Pancreas (tissue), 10 donors: ENCODE data around the gene RINT1. TPM values are rescaled to one million over a fixed set of nuclear protein-coding genes. Genes with fewer than 3 reads are reported as not detected.
"Not testable (repeated sequence)": the region's sequence is repeated elsewhere in the genome, so short reads cannot be mapped to it uniquely, and the experiment has no call there.

Experiments used
- ATAC-seq, 4 donors: fragments of 200-7000 bp; cut with Tn5 transposase; one replicate each; pipeline versions ENCODE4 v1.8.0 to v1.9.1; 2020; ENCODE audit warnings: mild to moderate bottlenecking in 4 of 4, moderate library complexity in 4 of 4
- DNase-seq, 6 donors: peaks; one replicate each; pipeline ENCODE4 v3.0.0-alpha.2; 2020
- FAIRE-seq: peaks from 2 replicates; lab custom pipeline; 2012; peaks lifted over from hg19 to GRCh38; lab: Jason Lieb, UNC
- H3K27ac ChIP-seq, 4 donors: fragments of 200-600 bp; sonication (generic); 1 replicate in 3 of 4; 2 replicates in 1 of 4; pipeline versions ENCODE4 v1.5.0 to v1.8.0; 2020
- H3K27me3 ChIP-seq, 4 donors: fragments of 200-600 bp; one replicate each; pipeline ENCODE4 v1.8.0; 2021
- H3K36me3 ChIP-seq, 3 donors: fragments of 200-600 bp; sonication (generic) in 1 of 3; one replicate each; pipeline versions ENCODE4 v1.5.0 to v1.8.0; 2020 to 2021
- H3K4me1 ChIP-seq, 3 donors: fragments of 200-600 bp; one replicate each; pipeline ENCODE4 v1.8.0; 2021
- H3K4me3 ChIP-seq, 4 donors: fragments of 200-600 bp; sonication (generic) in 2 of 4; one replicate each; pipeline versions ENCODE4 v1.5.0 to v1.8.0; 2020 to 2021
- H3K9me3 ChIP-seq, 4 donors: fragments of 200-600 bp; one replicate each; pipeline ENCODE4 v1.8.0; 2021
- WGBS, 2 donors: extraction: QIAGEN DNeasy Blood & Tissue Kit; methylation state at CpG; one replicate each; pipeline ENCODE4 v1.1.7; 2013; 5-methylcytosine and 5-hydroxymethylcytosine counted together
- intact Hi-C, 3 donors: fragments of 100-400 bp; cut with DNase I; formaldehyde crosslinking; loops; one replicate each; pipeline versions ENCODE4 v1.11.1 to v1.14.2; 2022
- polyA plus RNA-seq, 2 donors: library from polyadenylated mRNA; stranded (reverse); fragments of 200-250 nt; gene quantifications; one replicate each; pipeline ENCODE4 v1.2.3, GENCODE V29; 2013
- total RNA-seq, 6 donors: library from RNA; stranded (reverse); fragmentation: NEBNext Ultra II Directional in 4 of 6; extraction: Animal tissue kit (Norgen Biotek cat#: 25700) in 4 of 6; gene quantifications; one replicate each; pipeline versions ENCODE4 v1.2.1 to v1.2.4, GENCODE V29; 2021 to 2023
- TF ChIP-seq, protein P1 (sequence below), 4 donors: fragments of 200-600 bp; sonication (generic) in 3 of 4; IDR thresholded peaks; one replicate each; pipeline versions ENCODE4 v1.5.0 to v1.8.0; 2021; ENCODE audit warnings: antibody characterized with exemption in 4 of 4
- donor health status: healthy with polysubstance abuse.
- donor health status: DM: no; HTN: no; CAD: no; lungs with moderate emphysema.
- donor health status: DM: no; HTN: no; CAD: no.
- donor health status: control.
- donor health status: control.
- donor health status: Bipolar disorder and iron deficiency.
- donor health status: DM: yes; HTN: yes; CAD: no.
- donor health status: DM: no; HTN: no; CAD: no.
- donor health status: DM: no; HTN: no; CAD: no.
- donor health status: DM: yes; HTN: yes; CAD: no.

The RINT1 gene
- total and polyA plus RNA-seq, 8 donors, result 9.1 to 15.4 (median 13.0) TPM

DNA sequence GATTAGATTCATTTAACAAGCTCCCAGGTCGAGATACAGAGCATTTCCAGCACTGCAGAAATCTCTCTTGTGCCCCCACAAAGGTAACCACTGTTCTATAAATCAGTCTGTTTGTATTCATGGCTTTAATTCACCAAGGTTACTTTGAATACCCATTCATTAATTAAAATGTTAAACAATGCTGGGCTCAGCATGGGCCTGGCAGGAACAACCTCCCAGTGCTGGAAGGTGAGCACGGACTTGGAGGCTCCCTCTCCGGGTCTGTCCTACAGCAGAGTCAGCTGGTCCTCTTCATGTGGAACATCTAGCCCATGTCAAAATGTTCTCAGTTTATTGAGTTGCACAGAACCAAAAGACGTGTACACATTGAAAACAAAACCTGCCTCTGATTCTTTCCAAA is 64.9 kb downstream of the RINT1 start:
- no peaks in the 10 kb centered on the region for H3K27me3 ChIP-seq
- H3K27ac ChIP-seq, result no peak overlapping the region
- no peak overlapping the region for H3K4me3 ChIP-seq
- intact Hi-C loops, result no loop called here
- H3K4me1 ChIP-seq, result no peaks in the 10 kb centered on the region
- DNase-seq (no peak), FAIRE-seq (no peak), ATAC-seq (no peak)
- 54 to 64% methylated on average over 4 of the region's 4 CpGs for WGBS, 2 donors
- TF ChIP-seq, protein P1, sequence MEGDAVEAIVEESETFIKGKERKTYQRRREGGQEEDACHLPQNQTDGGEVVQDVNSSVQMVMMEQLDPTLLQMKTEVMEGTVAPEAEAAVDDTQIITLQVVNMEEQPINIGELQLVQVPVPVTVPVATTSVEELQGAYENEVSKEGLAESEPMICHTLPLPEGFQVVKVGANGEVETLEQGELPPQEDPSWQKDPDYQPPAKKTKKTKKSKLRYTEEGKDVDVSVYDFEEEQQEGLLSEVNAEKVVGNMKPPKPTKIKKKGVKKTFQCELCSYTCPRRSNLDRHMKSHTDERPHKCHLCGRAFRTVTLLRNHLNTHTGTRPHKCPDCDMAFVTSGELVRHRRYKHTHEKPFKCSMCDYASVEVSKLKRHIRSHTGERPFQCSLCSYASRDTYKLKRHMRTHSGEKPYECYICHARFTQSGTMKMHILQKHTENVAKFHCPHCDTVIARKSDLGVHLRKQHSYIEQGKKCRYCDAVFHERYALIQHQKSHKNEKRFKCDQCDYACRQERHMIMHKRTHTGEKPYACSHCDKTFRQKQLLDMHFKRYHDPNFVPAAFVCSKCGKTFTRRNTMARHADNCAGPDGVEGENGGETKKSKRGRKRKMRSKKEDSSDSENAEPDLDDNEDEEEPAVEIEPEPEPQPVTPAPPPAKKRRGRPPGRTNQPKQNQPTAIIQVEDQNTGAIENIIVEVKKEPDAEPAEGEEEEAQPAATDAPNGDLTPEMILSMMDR (IDR thresholded peaks at IDR 0.05), result no peak
- H3K36me3 ChIP-seq, result no peaks in the 10 kb centered on the region
- H3K9me3 ChIP-seq, result no peaks in the 10 kb centered on the region

DNA sequence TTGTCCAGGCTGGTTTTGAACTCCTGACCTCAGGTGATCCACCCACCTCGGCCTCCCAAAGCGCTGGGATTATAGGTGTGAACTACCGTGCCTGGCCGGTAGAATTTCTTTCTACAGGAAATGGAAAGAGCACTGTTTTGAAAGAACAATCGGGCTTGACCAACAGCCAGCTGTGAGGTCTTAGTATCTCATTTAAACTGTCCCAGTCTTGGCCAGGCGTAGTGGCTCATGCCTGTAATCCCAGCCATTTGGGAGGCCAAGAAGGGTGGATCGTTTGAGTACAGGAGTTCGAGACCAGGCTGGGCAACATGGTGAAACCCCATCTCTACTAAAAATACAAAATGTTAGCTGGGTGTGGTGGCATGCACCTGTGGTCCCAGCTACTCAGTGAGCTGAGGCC is 67.1 kb downstream of the RINT1 start:
- H3K4me1 ChIP-seq, H3K36me3 ChIP-seq: not testable (repeated sequence)
- 77% methylated on average over 8 of the region's 8 CpGs for WGBS, 2 donors

DNA sequence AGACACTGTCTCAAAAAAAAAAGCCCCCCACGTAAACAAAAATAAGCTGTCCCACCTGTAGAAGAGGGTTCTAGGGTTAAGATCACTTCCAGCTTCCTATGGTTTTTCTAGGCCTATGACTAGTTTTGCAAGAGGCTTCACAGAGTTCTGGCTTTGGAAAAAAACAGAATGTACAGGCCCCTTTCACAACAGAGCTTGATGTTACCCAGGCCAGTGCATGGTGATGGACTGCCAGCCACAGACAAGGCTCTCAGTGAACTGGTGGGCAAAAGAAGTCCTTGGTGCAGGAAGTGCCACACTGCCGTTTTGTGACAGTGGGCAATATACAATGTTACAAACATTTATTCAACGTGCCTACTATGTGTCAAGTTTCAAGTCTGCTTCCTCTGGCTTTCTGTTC is 67.5 kb downstream of the RINT1 start:
- no peaks in the 10 kb centered on the region for H3K9me3 ChIP-seq
- TF ChIP-seq, protein P1 (IDR thresholded peaks at IDR 0.05), result no peak
- H3K4me1 ChIP-seq, result no peaks in the 10 kb centered on the region
- WGBS, 2 donors, result 53 to 57% methylated on average over 3 of the region's 3 CpGs
- H3K27ac ChIP-seq, result no peak overlapping the region
- H3K4me3 ChIP-seq, result no peak overlapping the region
- intact Hi-C loops, result no loop called here
- ATAC-seq (no peak), FAIRE-seq (no peak), DNase-seq (no peak)
- no peaks in the 10 kb centered on the region for H3K27me3 ChIP-seq
- H3K36me3 ChIP-seq, result no peaks in the 10 kb centered on the region

More for the DNA sequence above, 67.1 kb downstream of the RINT1 start:
- H3K9me3 ChIP-seq, DNase-seq, ATAC-seq, H3K27me3 ChIP-seq, FAIRE-seq, H3K27ac ChIP-seq, H3K4me3 ChIP-seq, intact Hi-C loops: not testable (repeated sequence)

DNA sequence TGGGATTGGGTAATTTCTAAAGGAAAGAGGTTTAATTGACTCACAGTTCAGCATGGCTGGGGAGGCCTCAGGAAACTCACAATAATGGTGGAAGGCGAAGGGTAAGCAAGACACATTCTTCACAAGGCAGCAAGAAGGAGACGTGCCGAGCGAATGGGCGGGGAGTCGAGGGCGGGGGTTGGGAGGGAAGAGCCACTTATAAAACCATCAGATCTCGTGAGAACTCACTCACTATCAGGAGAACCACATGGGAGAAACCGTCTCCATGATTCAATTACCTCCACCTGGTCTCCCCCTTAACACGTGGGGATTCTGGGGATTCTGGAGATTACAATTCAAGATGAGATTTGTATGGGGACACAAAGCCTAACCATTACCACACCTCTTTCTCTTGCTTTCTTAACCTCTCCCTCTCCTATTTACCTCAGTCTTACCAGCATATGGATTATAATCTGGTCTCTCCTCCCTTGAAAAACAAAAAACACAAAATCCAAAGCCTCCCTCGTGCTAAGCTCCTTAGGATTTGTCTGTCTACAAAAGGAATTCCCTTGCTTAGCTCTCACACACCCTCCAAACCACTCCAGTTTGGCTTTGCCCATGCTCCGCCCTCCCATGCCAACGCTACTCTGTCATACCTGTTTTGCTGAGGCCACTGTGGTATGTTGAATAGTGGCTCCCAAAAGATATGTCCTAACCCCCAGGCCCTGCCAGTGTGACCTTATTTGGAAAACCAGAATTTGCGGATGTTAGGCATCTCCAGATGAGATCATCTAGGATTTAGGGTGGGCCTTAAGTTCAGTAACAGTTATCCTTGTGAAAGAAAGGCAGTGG is 68.9 kb downstream of the RINT1 start:
- Histone ChIP-seq H3K4me3 (no peak overlapping the region), H3K36me3 (no peaks in the 10 kb centered on the region), H3K9me3 (no peaks in the 10 kb centered on the region), H3K27me3 (no peaks in the 10 kb centered on the region), H3K27ac (no peak overlapping the region), H3K4me1 (no peaks in the 10 kb centered on the region)
- ATAC-seq, result no peak
- DNase-seq, result no peak
- TF ChIP-seq, protein P1 (IDR thresholded peaks at IDR 0.05), result no peak
- 72 to 74% methylated on average over 14 of the region's 14 CpGs for WGBS, 2 donors
- no peak for FAIRE-seq
- intact Hi-C loops, result no loop called here

DNA sequence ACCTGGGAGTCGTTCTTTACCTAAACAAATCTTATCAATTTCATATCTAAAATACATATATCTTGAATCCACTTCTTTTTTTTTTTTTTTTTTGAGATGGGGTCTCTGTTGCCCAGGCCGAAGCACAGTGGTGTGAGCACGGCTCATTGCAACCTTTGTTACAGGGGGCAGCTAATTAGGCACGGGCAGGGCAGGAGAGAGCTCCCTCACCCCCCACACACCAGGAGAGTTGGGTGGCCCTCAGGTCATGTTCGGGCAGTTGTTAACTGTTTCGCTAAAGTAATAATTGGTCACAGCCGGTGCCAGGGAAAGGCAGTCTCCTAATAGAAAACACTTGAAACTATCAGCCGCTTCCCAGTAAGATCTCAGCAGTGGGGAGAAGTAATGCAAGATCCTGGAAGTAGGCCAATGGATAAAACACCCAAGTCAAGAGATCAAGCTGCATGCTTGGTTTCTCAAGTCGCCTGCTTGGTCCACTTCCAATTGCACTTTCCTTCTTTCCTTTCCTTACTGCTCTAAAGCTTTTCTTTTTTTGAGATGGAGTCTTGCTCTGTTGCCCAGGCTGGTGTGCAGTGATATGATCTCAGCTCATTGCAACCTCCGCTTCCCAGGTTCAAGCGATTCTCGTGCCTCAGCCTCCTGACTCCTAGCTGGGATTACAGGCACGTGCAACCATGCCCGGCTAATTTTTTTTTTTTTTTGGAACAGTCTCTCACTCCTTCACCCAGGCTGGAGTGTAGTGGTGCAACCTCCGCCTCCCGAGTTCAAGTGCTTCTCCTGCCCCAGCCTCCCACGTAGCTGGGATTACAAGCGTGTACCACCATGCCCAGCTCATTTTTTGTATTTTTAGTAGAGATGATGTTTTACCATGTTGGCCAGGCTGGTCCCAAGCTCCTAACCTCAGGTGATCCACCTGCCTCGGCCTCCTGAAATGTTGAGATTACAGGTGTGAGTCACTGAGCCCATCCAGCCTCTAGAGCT is 70.6 kb downstream of the RINT1 start:
- no peak for DNase-seq
- Histone ChIP-seq H3K4me1 (no peaks in the 10 kb centered on the region), H3K4me3 (no peak overlapping the region), H3K36me3 (no peaks in the 10 kb centered on the region), H3K27me3 (no peaks in the 10 kb centered on the region), H3K9me3 (no peaks in the 10 kb centered on the region), H3K27ac (no peak overlapping the region)
- ATAC-seq, result no peak
- no peak for FAIRE-seq
- TF ChIP-seq, protein P1 (IDR thresholded peaks at IDR 0.05), result no peak
- intact Hi-C loops, result no loop called here
- 82 to 85% methylated on average over 19 of the region's 19 CpGs for WGBS, 2 donors
